ENCODE results near the gene RAB4A. TPM values are rescaled to one million over a fixed set of nuclear protein-coding genes. Genes with fewer than 3 reads are reported as not detected.

The RAB4A gene
- polyA plus RNA-seq, 3 donors, result 22.3 to 34.8 (median 34.5) TPM

DNA sequence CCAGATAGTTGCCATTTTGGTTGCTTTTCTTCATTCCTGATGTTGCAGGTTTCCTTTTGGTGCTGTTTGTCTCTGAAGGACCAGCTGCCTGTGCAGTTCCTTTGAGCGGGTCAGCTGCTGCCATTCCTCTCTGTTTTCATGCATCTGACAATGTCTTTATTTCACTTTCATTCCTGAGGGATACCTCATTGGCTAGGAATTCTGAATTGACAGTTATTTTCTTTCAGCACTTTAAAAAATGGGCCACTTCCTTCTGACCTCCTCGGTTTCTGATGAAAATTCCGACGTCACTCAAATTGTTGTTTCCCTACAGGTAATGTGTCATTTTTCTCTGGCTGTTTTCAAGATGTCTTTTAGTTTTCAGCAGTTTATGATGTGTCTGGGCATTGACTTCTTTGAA is 47.1 kb downstream of the RAB4A start:
- Histone ChIP-seq H3K27me3 (ENCODE audit: control insufficient read depth in 2 of 2, insufficient read depth in 2 of 2, low read length in 2 of 2) (no peaks in the 10 kb centered on the region), H3K79me2 (ENCODE audit: insufficient read depth, low read length) (no peaks in the 10 kb centered on the region), H3K4me3 (replicated peaks in 1 of 3; ENCODE audit: low read depth in 2 of 3, low read length in 3 of 3) (no peak overlapping the region), H4K20me1 (ENCODE audit: insufficient read depth, low read length) (no peaks in the 10 kb centered on the region), H2AFZ (ENCODE audit: insufficient read depth, low read depth, low read length, poor library complexity, severe bottlenecking) (no peak overlapping the region), H3K9ac (ENCODE audit: insufficient read depth, low read length, poor library complexity, severe bottlenecking) (no peak overlapping the region), H3K36me3 (replicated peaks in 1 of 2; ENCODE audit: control insufficient read depth in 1 of 2, insufficient read depth in 2 of 2, low read length in 2 of 2) (peaks cover 27 to 56% of the 10 kb centered on the region in 2 donors), H3K27ac (ENCODE audit: low read depth in 1 of 2, low read length in 2 of 2) (no peak overlapping the region), H3K9me3 (replicated peaks in 1 of 2; ENCODE audit: control insufficient read depth in 1 of 2, insufficient read depth in 1 of 2, low read length in 2 of 2) (no peaks in the 10 kb centered on the region), H3K4me1 (ENCODE audit: control insufficient read depth in 1 of 2, insufficient read depth in 2 of 2, low read length in 2 of 2) (no peaks in the 10 kb centered on the region), H3K4me2 (replicated peaks; ENCODE audit: extremely low read depth, low read length, poor library complexity, severe bottlenecking) (no peak overlapping the region)
- no CpG with 5 or more reads among the region's 4 CpGs for WGBS (ENCODE audit: insufficient coverage)
- TF ChIP-seq, protein P1, sequence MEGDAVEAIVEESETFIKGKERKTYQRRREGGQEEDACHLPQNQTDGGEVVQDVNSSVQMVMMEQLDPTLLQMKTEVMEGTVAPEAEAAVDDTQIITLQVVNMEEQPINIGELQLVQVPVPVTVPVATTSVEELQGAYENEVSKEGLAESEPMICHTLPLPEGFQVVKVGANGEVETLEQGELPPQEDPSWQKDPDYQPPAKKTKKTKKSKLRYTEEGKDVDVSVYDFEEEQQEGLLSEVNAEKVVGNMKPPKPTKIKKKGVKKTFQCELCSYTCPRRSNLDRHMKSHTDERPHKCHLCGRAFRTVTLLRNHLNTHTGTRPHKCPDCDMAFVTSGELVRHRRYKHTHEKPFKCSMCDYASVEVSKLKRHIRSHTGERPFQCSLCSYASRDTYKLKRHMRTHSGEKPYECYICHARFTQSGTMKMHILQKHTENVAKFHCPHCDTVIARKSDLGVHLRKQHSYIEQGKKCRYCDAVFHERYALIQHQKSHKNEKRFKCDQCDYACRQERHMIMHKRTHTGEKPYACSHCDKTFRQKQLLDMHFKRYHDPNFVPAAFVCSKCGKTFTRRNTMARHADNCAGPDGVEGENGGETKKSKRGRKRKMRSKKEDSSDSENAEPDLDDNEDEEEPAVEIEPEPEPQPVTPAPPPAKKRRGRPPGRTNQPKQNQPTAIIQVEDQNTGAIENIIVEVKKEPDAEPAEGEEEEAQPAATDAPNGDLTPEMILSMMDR (IDR thresholded peaks at IDR 0.05), result no peak
- H3K27me3 Mint-ChIP-seq (ENCODE audit: low read depth in 3 of 3), result peaks cover 0 to 1% (median 0%) of the 10 kb centered on the region in 3 donors
- peaks cover 0 to 2% (median 0%) of the 10 kb centered on the region in 7 donors for H3K9me3 Mint-ChIP-seq
- no peaks in the 10 kb centered on the region for H3K4me1 Mint-ChIP-seq
- no peak for DNase-seq
- H3K36me3 Mint-ChIP-seq, result peaks cover 39 to 62% of the 10 kb centered on the region in 2 donors
- intact Hi-C loops (cut with micrococcal nuclease), result no loop called here
- H3K4me3 Mint-ChIP-seq, result no peak overlapping the region
- no peak overlapping the region for H3K27ac Mint-ChIP-seq

DNA sequence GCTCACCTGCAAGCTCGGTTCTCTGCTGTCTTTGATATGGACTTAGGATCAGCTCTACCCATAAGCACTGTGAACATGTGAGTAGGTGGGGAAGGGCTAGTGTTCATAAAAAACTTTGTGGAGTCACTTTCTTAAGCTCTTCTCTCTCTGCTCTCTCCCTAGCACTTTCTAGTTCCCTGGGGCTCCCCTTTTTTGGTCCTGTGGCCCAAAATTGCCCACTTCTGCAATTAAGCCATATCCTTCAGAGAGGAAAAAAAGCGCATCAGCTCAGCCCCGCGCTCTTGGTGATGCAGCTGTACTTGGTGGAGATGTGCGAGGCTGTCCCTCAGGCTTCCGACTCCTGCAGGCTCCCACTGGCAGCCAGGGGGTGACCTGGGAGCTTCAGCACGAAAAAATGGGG is 48.6 kb downstream of the RAB4A start:
- H3K27ac Mint-ChIP-seq, result peak overlapping the region in 3 of 7 donors; percentile 25 to 41 (median 34)
- intact Hi-C loops (cut with micrococcal nuclease), result no loop called here

More for the DNA sequence above, 48.6 kb downstream of the RAB4A start:
- WGBS (ENCODE audit: insufficient coverage), result no CpG with 5 or more reads among the region's 7 CpGs
- H3K27me3 Mint-ChIP-seq (ENCODE audit: low read depth in 3 of 3), result peaks cover 0 to 1% (median 0%) of the 10 kb centered on the region in 3 donors
- Histone ChIP-seq H3K79me2 (ENCODE audit: insufficient read depth, low read length) (peaks cover 9% of the 10 kb centered on the region), H3K9me3 (replicated peaks in 1 of 2; ENCODE audit: control insufficient read depth in 1 of 2, insufficient read depth in 1 of 2, low read length in 2 of 2) (no peaks in the 10 kb centered on the region), H3K27me3 (ENCODE audit: control insufficient read depth in 2 of 2, insufficient read depth in 2 of 2, low read length in 2 of 2) (no peaks in the 10 kb centered on the region), H3K4me3 (replicated peaks in 1 of 3; ENCODE audit: low read depth in 2 of 3, low read length in 3 of 3) (no peak overlapping the region), H3K36me3 (replicated peaks in 1 of 2; ENCODE audit: control insufficient read depth in 1 of 2, insufficient read depth in 2 of 2, low read length in 2 of 2) (peaks cover 39 to 63% of the 10 kb centered on the region in 2 donors), H3K27ac (ENCODE audit: low read depth in 1 of 2, low read length in 2 of 2) (no peak overlapping the region), H3K9ac (ENCODE audit: insufficient read depth, low read length, poor library complexity, severe bottlenecking) (no peak overlapping the region), H2AFZ (ENCODE audit: insufficient read depth, low read depth, low read length, poor library complexity, severe bottlenecking) (no peak overlapping the region), H3K4me2 (replicated peaks; ENCODE audit: extremely low read depth, low read length, poor library complexity, severe bottlenecking) (no peak overlapping the region), H3K4me1 (ENCODE audit: control insufficient read depth in 1 of 2, insufficient read depth in 2 of 2, low read length in 2 of 2) (no peaks in the 10 kb centered on the region), H4K20me1 (ENCODE audit: insufficient read depth, low read length) (no peaks in the 10 kb centered on the region)
- H3K36me3 Mint-ChIP-seq, result peaks cover 46 to 67% of the 10 kb centered on the region in 2 donors
- no peak for DNase-seq
- no peak overlapping the region for H3K4me3 Mint-ChIP-seq
- H3K9me3 Mint-ChIP-seq, result peaks cover 0 to 2% (median 0%) of the 10 kb centered on the region in 7 donors
- TF ChIP-seq, protein P1 (IDR thresholded peaks at IDR 0.05), result no peak
- no peaks in the 10 kb centered on the region for H3K4me1 Mint-ChIP-seq

All from CD14-positive monocyte (primary cell).